Glutamatergic neuron (in vitro differentiated cells): ENCODE results near the gene CES2. TPM values are rescaled to one million over a fixed set of nuclear protein-coding genes. Genes with fewer than 3 reads are reported as not detected.
"Not testable (repeated sequence)": the region's sequence is repeated elsewhere in the genome, so short reads cannot be mapped to it uniquely, and the experiment has no call there.

Experiments
- DNase-seq: peaks from one replicate; pipeline ENCODE4 v3.0.0; 2022
- H3K27ac Mint-ChIP-seq: one replicate; pipeline ENCODE4 v1.8.0; 2020; ENCODE audit warnings: mild to moderate bottlenecking, mixed read lengths, inconsistent platforms; ENCODE audit not compliant: unreplicated experiment
- H3K27me3 Mint-ChIP-seq: one replicate; pipeline ENCODE4 v1.8.0; 2020; ENCODE audit warnings: mild to moderate bottlenecking, moderate library complexity, mixed read lengths, inconsistent platforms; ENCODE audit not compliant: unreplicated experiment
- H3K36me3 Mint-ChIP-seq: one replicate; pipeline ENCODE4 v1.8.0; 2020; ENCODE audit warnings: mild to moderate bottlenecking, mixed read lengths, inconsistent platforms; ENCODE audit not compliant: unreplicated experiment
- H3K4me1 Mint-ChIP-seq: one replicate; pipeline ENCODE4 v1.8.0; 2020; ENCODE audit warnings: mild to moderate bottlenecking, low read depth, mixed read lengths, inconsistent platforms; ENCODE audit not compliant: unreplicated experiment
- H3K4me3 Mint-ChIP-seq: one replicate; pipeline ENCODE4 v1.8.0; 2020; ENCODE audit warnings: mild to moderate bottlenecking, mixed read lengths, inconsistent platforms; ENCODE audit not compliant: unreplicated experiment
- H3K9me3 Mint-ChIP-seq: one replicate; pipeline ENCODE4 v1.8.0; 2020; ENCODE audit warnings: mild to moderate bottlenecking, moderate library complexity, mixed read lengths, inconsistent platforms; ENCODE audit not compliant: unreplicated experiment
- total RNA-seq: library from RNA; stranded (reverse); fragmentation: NEBNext Ultra II Directional; extraction: Animal tissue kit (Norgen Biotek cat#: 25700); gene quantifications from one replicate; pipeline ENCODE4 v1.2.1, GENCODE V29; 2021; ENCODE audit not compliant: unreplicated experiment
- TF ChIP-seq, protein P1 (sequence below): fragments of 200-600 bp; sonication (generic); IDR thresholded peaks from one replicate; pipeline ENCODE4 v1.5.0; 2021; ENCODE audit not compliant: partially characterized antibody, unreplicated experiment

The CES2 gene
- total RNA-seq, 1 donor from 2014 or later = 38.6 TPM

DNA sequence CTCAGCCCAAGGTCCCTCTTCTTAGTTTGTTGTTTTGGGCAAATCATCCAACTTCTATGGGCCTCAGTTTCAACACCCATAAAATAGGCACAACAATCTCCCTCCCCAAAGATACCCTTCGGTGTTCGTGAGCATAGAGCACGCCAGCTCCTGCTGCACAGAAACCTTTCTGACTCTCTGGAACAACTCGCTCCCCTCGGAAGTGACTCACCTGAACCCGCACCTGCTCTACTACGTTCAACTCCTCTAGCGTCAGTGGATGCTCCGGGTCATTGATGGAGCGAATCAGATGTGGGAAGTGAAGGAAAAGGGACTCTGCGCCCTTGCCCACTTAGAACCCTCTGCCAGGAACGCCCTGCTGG is 1.6 kb upstream of the CES2 start:
- H3K4me1 Mint-ChIP-seq = peaks cover 8% of the 10 kb centered on the region
- peak overlapping the region; percentile 95 for H3K4me3 Mint-ChIP-seq
- TF ChIP-seq, protein P1, sequence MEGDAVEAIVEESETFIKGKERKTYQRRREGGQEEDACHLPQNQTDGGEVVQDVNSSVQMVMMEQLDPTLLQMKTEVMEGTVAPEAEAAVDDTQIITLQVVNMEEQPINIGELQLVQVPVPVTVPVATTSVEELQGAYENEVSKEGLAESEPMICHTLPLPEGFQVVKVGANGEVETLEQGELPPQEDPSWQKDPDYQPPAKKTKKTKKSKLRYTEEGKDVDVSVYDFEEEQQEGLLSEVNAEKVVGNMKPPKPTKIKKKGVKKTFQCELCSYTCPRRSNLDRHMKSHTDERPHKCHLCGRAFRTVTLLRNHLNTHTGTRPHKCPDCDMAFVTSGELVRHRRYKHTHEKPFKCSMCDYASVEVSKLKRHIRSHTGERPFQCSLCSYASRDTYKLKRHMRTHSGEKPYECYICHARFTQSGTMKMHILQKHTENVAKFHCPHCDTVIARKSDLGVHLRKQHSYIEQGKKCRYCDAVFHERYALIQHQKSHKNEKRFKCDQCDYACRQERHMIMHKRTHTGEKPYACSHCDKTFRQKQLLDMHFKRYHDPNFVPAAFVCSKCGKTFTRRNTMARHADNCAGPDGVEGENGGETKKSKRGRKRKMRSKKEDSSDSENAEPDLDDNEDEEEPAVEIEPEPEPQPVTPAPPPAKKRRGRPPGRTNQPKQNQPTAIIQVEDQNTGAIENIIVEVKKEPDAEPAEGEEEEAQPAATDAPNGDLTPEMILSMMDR = no peak
- peaks cover 8% of the 10 kb centered on the region for H3K27me3 Mint-ChIP-seq
- DNase-seq = no peak
- H3K36me3 Mint-ChIP-seq = no peaks in the 10 kb centered on the region
- peak overlapping the region; percentile 82 for H3K27ac Mint-ChIP-seq
- peaks cover 3% of the 10 kb centered on the region for H3K9me3 Mint-ChIP-seq

DNA sequence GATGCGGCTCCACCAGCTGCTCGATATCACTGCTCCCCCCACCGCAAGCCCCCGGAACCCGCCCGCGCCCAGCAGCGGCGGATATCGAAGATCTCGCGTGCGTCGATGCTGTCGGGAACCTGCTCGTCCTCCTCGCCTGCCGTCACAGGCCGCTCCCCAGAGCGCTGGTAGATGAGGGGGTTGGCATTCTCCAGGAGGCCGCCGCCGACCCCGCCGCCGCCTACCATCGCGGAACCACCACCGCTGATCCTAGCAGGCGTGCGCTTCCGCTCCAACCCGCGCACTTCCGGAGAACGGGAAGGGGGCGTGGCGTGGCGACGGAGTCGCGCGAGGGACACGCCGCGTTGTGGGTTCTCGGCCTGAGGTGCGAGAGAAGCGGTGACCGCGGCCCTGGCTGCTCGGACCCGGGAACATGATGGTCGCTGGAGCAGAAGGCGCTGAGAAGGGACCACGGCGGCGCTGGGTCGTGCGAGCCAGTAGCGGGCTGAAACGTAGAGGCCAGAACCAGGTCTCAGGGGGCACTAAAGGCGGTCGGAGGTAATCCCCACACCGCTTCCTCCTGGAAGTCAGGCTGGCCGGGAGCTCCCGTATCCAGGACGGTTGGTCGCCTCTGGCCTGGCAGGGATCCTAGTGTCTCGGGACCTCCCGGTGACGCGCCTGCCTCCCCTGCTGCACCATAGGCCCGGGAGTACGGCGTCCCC is 1.0 kb upstream of the CES2 start, which contains the start of gene CIAO2B:
Gene CIAO2B, minus strand, starts transcription at position 265 of the 701 bp plus-strand sequence. Its CDS starts 38 bp downstream, at position 227.
- Mint-ChIP-seq H3K36me3 (no peaks in the 10 kb centered on the region), H3K27ac (peak within 1 kb of the TSS; percentile 82), H3K4me3 (peak within 1 kb of the TSS; percentile 95), H3K4me1 (peaks cover 8% of the 10 kb centered on the region), H3K9me3 (peaks cover 3% of the 10 kb centered on the region), H3K27me3 (peaks cover 8% of the 10 kb centered on the region)
- peak; percentile 94 for DNase-seq
- TF ChIP-seq, protein P1 = no peak

GRCh38 chr16:66934839-66935313 is 440 bp upstream of the CES2 start:
- not testable (repeated sequence) for H3K36me3 Mint-ChIP-seq, H3K27me3 Mint-ChIP-seq, H3K4me1 Mint-ChIP-seq, H3K9me3 Mint-ChIP-seq, DNase-seq
- Mint-ChIP-seq H3K27ac (peak overlapping the region; percentile 66), H3K4me3 (peak overlapping the region; percentile 95)

- Mint-ChIP-seq H3K36me3 (no peaks in the 10 kb centered on the region), H3K27ac (no peak overlapping the region), H3K4me3 (no peak overlapping the region), H3K9me3 (peaks cover 5% of the 10 kb centered on the region), H3K27me3 (peaks cover 8% of the 10 kb centered on the region), H3K4me1 (peaks cover 8% of the 10 kb centered on the region)
- TF ChIP-seq, protein P1 = no peak
- no peak for DNase-seq
Measured at GRCh38 chr16:66936462-66936861, 1.1 kb downstream of the CES2 start.

- peaks cover 5% of the 10 kb centered on the region for H3K9me3 Mint-ChIP-seq
- no peak for DNase-seq
- TF ChIP-seq, protein P1 = no peak
- H3K27ac Mint-ChIP-seq = no peak overlapping the region
- peaks cover 8% of the 10 kb centered on the region for H3K27me3 Mint-ChIP-seq
- H3K4me3 Mint-ChIP-seq = peak overlapping the region; percentile 38
- peaks cover 8% of the 10 kb centered on the region for H3K4me1 Mint-ChIP-seq
- H3K36me3 Mint-ChIP-seq = no peaks in the 10 kb centered on the region
Measured at GRCh38 chr16:66936889-66937554, 1.7 kb downstream of the CES2 start.
